Measurements from ENCODE around the gene PET100. TPM values are rescaled to one million over a fixed set of nuclear protein-coding genes. Genes with fewer than 3 reads are reported as not detected.
A peak's percentile ranks its signal among the peaks of the same experiment; 100 is the strongest.

Gene PET100
- total and polyA plus RNA-seq, 10 of the 15 experiments (the other 5 are each of a cell fraction or from before 2014, with no cell fraction given): 47.0 to 462 (median 126) TPM

DNA sequence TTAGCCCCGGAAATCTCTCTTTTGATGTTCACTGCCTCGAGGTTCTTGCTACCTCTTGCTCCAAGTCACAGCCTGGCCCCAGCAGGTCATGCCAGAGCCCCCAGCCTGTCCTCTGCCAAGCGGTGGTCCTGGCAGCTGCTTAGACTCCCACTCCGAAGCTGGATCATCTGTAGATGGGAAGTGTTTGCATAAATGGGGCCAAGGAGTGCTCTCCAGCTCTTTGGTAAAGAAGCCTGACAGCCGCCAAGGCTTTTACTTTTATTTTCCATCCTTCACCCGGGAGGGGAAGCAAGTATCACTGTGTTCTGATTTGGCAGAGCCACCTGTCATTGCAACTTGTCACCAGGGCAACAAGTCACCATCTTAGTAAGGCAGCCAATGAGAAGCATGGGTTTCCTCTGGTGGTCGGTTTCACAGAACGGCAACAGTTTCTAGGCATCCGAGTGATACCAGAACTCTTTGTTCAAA lies 28.7 kb downstream of the PET100 start:
- Histone ChIP-seq H3K27me3 (replicated peaks in 1 of 2; ENCODE audit: control insufficient read depth in 2 of 2, insufficient read depth in 2 of 2, low read length in 1 of 2) (no peaks in the 10 kb centered on the region), H3K9ac (ENCODE audit: control insufficient read depth, insufficient read depth, low read length) (peak overlapping the region; percentile 74), H3K36me3 (ENCODE audit: control insufficient read depth in 2 of 2, insufficient read depth in 2 of 2, low read length in 1 of 2) (no peaks in the 10 kb centered on the region), H2AFZ (ENCODE audit: control insufficient read depth, low read depth, low read length) (peak overlapping the region; percentile 94), H3K79me2 (ENCODE audit: control insufficient read depth, insufficient read depth, low read length) (no peaks in the 10 kb centered on the region), H3K4me3 (peak overlapping the region; percentile 76), H3K27ac (ENCODE audit: control insufficient read depth, insufficient read depth) (peak overlapping the region; percentile 78), H4K20me1 (ENCODE audit: control insufficient read depth, insufficient read depth) (no peaks in the 10 kb centered on the region), H3K4me1 (ENCODE audit: control insufficient read depth, insufficient read depth, low read length) (peaks cover 17% of the 10 kb centered on the region), H3K9me3 (replicated peaks; ENCODE audit: control insufficient read depth, insufficient read depth, low read length) (no peaks in the 10 kb centered on the region), H3K4me2 (ENCODE audit: control insufficient read depth, insufficient read depth) (peak overlapping the region; percentile 70)
- ATAC-seq: peak; percentile 100
- ChIA-PET RAD21 (ENCODE audit: unreplicated experiment) (interaction anchor here (0.9 to 1.2 kb wide), 2 partner anchors 90 to 141 kb away, joined by 3 to 5 read pairs; no protein-coding TSS in a partner anchor), SMC1A (ENCODE audit: uncharacterized antibody, unreplicated experiment) (interaction anchor here (0.6 to 1.1 kb wide), 4 partner anchors 11 to 141 kb away, joined by 3 to 4 read pairs (median 3); no protein-coding TSS in a partner anchor), POLR2A (interaction anchor here (0.7 to 1.3 kb wide), 2 partner anchors 16 to 21 kb away, joined by 3 read pairs; no protein-coding TSS in a partner anchor), CTCF (interaction anchor here (0.6 to 1.6 kb wide), 4 partner anchors 20 to 93 kb away, joined by 3 to 7 read pairs (median 4); partner anchors contain the start of gene TRAPPC5)
- FAIRE-seq: peak; percentile 99
- in situ Hi-C loops (cut with MboI): no loop called here
- intact Hi-C loops (cut with micrococcal nuclease; ENCODE audit: unreplicated experiment): no loop called here
- peak; percentile 79 for DNase-seq (ENCODE audit: low read depth, low spot score)
- no TSS peak for BruUV-seq (replicated peaks)
- under 1% methylated on average over 9 of the region's 9 CpGs for WGBS (ENCODE audit: insufficient coverage, insufficient replicate concordance, low lambda C conversion rate, missing lambda C conversion rate)
- TF ChIP-seq MEF2A (IDR thresholded peaks at IDR 0.05; ENCODE audit: insufficient read depth, low read depth, low read length): no peak
- TF ChIP-seq, protein P1, sequence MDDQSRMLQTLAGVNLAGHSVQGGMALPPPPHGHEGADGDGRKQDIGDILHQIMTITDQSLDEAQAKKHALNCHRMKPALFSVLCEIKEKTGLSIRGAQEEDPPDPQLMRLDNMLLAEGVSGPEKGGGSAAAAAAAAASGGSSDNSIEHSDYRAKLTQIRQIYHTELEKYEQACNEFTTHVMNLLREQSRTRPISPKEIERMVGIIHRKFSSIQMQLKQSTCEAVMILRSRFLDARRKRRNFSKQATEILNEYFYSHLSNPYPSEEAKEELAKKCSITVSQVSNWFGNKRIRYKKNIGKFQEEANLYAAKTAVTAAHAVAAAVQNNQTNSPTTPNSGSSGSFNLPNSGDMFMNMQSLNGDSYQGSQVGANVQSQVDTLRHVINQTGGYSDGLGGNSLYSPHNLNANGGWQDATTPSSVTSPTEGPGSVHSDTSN (IDR thresholded peaks at IDR 0.05; ENCODE audit: insufficient replicate concordance, low read depth, low read length): peak; percentile 95
- TF ChIP-seq POLR2A (IDR thresholded peaks at IDR 0.05; ENCODE audit: low read depth, low read length): peak; percentile 41; the same call in 1 of the 2 replicates
- TF ChIP-seq, protein P2, sequence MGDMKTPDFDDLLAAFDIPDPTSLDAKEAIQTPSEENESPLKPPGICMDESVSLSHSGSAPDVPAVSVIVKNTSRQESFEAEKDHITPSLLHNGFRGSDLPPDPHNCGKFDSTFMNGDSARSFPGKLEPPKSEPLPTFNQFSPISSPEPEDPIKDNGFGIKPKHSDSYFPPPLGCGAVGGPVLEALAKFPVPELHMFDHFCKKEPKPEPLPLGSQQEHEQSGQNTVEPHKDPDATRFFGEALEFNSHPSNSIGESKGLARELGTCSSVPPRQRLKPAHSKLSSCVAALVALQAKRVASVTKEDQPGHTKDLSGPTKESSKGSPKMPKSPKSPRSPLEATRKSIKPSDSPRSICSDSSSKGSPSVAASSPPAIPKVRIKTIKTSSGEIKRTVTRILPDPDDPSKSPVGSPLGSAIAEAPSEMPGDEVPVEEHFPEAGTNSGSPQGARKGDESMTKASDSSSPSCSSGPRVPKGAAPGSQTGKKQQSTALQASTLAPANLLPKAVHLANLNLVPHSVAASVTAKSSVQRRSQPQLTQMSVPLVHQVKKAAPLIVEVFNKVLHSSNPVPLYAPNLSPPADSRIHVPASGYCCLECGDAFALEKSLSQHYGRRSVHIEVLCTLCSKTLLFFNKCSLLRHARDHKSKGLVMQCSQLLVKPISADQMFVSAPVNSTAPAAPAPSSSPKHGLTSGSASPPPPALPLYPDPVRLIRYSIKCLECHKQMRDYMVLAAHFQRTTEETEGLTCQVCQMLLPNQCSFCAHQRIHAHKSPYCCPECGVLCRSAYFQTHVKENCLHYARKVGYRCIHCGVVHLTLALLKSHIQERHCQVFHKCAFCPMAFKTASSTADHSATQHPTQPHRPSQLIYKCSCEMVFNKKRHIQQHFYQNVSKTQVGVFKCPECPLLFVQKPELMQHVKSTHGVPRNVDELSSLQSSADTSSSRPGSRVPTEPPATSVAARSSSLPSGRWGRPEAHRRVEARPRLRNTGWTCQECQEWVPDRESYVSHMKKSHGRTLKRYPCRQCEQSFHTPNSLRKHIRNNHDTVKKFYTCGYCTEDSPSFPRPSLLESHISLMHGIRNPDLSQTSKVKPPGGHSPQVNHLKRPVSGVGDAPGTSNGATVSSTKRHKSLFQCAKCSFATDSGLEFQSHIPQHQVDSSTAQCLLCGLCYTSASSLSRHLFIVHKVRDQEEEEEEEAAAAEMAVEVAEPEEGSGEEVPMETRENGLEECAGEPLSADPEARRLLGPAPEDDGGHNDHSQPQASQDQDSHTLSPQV (IDR thresholded peaks at IDR 0.05): no peak
- TF ChIP-seq CHD2 (IDR thresholded peaks at IDR 0.05; ENCODE audit: borderline replicate concordance, low read depth, low read length): peak; percentile 46; the same call in 1 of the 2 replicates
- TF ChIP-seq, protein P3, sequence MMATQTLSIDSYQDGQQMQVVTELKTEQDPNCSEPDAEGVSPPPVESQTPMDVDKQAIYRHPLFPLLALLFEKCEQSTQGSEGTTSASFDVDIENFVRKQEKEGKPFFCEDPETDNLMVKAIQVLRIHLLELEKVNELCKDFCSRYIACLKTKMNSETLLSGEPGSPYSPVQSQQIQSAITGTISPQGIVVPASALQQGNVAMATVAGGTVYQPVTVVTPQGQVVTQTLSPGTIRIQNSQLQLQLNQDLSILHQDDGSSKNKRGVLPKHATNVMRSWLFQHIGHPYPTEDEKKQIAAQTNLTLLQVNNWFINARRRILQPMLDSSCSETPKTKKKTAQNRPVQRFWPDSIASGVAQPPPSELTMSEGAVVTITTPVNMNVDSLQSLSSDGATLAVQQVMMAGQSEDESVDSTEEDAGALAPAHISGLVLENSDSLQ (IDR thresholded peaks at IDR 0.05): peak; percentile 98
- TF ChIP-seq, protein P4, sequence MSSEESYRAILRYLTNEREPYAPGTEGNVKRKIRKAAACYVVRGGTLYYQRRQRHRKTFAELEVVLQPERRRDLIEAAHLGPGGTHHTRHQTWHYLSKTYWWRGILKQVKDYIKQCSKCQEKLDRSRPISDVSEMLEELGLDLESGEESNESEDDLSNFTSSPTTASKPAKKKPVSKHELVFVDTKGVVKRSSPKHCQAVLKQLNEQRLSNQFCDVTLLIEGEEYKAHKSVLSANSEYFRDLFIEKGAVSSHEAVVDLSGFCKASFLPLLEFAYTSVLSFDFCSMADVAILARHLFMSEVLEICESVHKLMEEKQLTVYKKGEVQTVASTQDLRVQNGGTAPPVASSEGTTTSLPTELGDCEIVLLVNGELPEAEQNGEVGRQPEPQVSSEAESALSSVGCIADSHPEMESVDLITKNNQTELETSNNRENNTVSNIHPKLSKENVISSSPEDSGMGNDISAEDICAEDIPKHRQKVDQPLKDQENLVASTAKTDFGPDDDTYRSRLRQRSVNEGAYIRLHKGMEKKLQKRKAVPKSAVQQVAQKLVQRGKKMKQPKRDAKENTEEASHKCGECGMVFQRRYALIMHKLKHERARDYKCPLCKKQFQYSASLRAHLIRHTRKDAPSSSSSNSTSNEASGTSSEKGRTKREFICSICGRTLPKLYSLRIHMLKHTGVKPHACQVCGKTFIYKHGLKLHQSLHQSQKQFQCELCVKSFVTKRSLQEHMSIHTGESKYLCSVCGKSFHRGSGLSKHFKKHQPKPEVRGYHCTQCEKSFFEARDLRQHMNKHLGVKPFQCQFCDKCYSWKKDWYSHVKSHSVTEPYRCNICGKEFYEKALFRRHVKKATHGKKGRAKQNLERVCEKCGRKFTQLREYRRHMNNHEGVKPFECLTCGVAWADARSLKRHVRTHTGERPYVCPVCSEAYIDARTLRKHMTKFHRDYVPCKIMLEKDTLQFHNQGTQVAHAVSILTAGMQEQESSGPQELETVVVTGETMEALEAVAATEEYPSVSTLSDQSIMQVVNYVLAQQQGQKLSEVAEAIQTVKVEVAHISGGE (CRISPR knock-in tag; IDR thresholded peaks at IDR 0.05): no peak
- peak; percentile 92 for TF ChIP-seq NFYB (IDR thresholded peaks at IDR 0.05; ENCODE audit: insufficient read depth, low read depth, low read length)
- TF ChIP-seq CREB1 (IDR thresholded peaks at IDR 0.05; ENCODE audit: low read depth): peak; percentile 68
- peak; percentile 44; the same call in 1 of the 2 replicates for TF ChIP-seq POLR2AphosphoS5 (IDR thresholded peaks at IDR 0.05; ENCODE audit: low read length)
- TF ChIP-seq BMI1 (IDR thresholded peaks at IDR 0.05; ENCODE audit: borderline replicate concordance): peak; percentile 82
- TF ChIP-seq RFX5 (IDR thresholded peaks at IDR 0.05; ENCODE audit: low read depth, low read length): peak; percentile 90
- peak; percentile 34 for TF ChIP-seq FOS (IDR thresholded peaks at IDR 0.05; ENCODE audit: borderline replicate concordance, extremely low read depth, insufficient read length)
- TF ChIP-seq ZNF217 (IDR thresholded peaks at IDR 0.05): no peak

Data from GM12878 (cell line).